T-helper 2 cell treated with Interferon-gamma antibody and Interleukin-4, amounts not matched to agents 100 ng/mL and 5 ng/mL, for 36 hours (primary cell): ENCODE measurements around the gene SLC44A5. TPM values are rescaled to one million over a fixed set of nuclear protein-coding genes. Genes with fewer than 3 reads are reported as not detected.
"Not testable (repeated sequence)": the region's sequence is repeated elsewhere in the genome, so short reads cannot be mapped to it uniquely, and the experiment has no call there.

Source experiments
- intact Hi-C: fragments of 100-400 bp; cut with micrococcal nuclease; formaldehyde crosslinking; loops from one replicate; pipeline ENCODE4 v1.15.1; 2023
- total RNA-seq: library from RNA; stranded (reverse); gene quantifications from 2 replicates; pipeline ENCODE4 v1.2.3, GENCODE V29; 2022

The SLC44A5 gene
- total RNA-seq, 1 donor from 2014 or later: not detected

DNA sequence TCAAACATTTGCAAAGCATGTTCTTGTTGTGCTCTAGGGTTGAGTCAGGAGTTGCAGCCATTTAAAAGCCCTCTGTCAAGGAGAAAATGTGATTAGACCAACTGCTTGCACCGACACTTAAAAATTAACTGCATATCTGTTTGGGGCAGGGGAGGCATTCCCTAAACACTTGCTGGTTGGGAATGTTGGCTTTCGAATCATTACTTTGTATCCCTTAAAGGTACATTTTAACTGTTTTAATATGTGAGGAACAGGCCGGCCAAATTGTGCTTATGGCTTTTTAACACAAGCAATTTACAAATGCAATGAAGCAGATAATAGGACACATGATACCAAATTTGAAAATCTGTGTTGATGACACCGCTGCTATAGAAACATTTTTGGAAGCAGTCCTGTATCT, 317.6 kb downstream of the SLC44A5 start:
- intact Hi-C loops: no loop called here

DNA sequence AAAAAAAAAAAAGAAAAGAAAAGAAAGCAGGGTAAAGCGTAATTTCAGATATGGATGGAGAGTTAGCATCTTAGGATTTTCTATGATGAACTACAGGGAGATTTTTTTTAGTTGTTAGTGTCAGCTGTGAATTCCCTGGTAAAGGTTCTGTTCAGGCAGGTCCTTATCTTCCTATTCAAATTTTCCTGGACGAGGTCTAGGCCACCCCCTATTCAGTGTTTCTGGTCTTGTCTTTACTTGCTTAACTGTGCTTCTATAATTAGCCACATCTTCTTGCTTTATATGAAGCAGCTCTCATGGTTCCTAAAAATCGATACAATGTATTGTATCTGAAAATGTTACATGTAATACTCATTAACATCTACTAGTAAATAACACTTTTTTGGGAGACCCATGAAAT, 318.9 kb downstream of the SLC44A5 start:
- intact Hi-C loops: no loop called here

DNA sequence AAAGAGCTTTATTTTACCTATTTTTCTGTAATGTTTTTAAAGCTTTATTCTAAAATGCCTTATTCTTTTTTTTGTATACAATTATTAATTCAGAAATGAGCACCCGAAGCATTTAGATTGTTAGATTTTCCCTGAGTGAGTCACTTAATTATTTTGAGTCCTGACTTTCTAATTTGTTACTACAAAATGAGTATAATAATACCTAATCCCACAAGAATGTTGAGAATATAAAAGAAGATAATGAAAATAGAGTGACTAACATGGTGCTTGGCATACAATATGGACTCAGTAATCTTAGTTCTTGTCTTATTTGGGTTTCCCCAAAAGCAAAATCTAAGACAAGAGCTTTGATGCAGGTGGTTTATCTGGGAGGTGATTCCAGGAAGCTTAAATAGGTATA, 334.5 kb downstream of the SLC44A5 start:
- intact Hi-C loops: no loop called here

- intact Hi-C loops: no loop called here
These were observed 335.3 kb downstream of the SLC44A5 start for GRCh38 chr1:75275631-75276030.

GRCh38 chr1:75274920-75275506, 335.9 kb downstream of the SLC44A5 start:
- intact Hi-C loops: no loop called here

- intact Hi-C loops: no loop called here
These were observed 337.8 kb downstream of the SLC44A5 start for GRCh38 chr1:75273110-75273509.

GRCh38 chr1:75265792-75266191, 345.1 kb downstream of the SLC44A5 start:
- intact Hi-C loops: loop anchor here (1.0 kb wide), 1 partner anchor 367 kb away; no protein-coding TSS in a partner anchor

DNA sequence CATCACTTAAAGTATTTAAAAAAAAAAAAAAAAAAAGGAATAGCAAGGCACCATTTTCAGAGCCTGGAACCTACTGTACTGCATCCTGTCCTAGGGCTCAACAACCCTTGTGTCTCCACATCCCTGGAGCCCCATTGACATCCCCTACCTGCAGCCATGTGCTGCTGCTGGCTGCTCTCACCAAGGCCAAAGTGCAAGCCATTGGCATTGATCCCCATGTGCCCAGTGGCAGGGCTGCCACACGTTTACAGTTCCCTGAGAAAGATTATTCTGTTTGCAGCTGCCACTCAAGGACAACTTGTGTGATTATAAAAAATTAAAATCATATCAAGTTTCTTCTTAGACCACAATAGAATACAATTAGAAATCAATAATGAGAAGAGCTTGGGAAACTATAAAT, 346.8 kb downstream of the SLC44A5 start:
- intact Hi-C loops: no loop called here

DNA sequence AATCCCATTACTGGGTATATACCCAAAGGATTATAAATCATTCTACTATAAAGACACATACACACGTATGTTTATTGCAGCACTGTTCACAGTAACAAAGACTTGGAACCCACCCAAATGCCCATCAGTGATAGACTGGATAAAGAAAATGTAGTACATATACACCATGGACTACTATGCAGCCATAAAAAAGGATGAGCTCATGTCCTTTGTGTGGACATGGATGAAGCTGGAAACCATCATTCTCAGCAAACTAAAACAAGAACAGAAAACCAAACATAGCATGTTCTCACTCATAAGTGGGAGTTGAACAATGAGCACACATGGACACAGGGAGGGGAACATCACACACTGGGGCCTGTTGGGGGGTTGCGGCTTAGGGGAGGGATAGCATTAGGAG, 347.3 kb downstream of the SLC44A5 start:
- intact Hi-C loops: not testable (repeated sequence)

DNA sequence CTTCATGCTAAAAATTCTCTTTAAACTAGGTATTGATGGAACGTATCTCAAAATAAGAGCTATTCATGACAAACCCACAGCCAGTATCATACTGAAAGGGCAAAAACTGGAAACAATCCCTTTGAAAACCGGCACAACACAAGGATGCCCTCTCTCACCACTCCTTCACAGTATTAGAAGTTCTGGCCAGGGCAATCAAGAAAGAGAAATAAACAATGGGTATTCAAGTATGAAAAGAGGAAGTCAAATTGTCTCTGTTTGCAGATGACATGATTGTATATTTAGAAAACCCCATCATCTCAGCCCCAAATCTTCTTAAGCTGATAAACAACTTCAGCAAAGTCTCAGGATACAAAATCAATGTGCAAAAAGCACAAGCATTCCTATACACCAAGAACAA, 349.0 kb downstream of the SLC44A5 start:
- intact Hi-C loops: not testable (repeated sequence)

- intact Hi-C loops: no loop called here
These were observed 352.6 kb downstream of the SLC44A5 start for GRCh38 chr1:75258351-75258750.

GRCh38 chr1:75257424-75257823, 353.5 kb downstream of the SLC44A5 start:
- intact Hi-C loops: no loop called here

DNA sequence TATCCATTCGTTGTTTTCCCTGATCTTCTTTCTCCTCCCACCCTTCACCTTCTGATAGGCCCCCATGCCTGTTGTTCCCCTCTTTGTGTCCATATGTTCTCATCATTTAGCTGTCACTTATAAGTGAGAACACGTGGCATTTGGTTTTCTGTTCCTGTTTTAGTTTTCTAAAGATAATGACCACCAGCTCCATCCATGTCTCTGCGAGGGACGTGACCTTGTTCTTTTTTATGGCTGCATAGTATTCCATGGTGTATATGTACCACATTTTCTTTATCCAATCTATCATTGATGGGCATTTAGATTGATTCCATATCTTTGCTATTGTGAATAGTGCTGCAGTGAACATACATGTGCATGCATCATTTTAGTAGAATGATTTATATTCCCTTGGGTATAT, 360.8 kb downstream of the SLC44A5 start:
- intact Hi-C loops: not testable (repeated sequence)

DNA sequence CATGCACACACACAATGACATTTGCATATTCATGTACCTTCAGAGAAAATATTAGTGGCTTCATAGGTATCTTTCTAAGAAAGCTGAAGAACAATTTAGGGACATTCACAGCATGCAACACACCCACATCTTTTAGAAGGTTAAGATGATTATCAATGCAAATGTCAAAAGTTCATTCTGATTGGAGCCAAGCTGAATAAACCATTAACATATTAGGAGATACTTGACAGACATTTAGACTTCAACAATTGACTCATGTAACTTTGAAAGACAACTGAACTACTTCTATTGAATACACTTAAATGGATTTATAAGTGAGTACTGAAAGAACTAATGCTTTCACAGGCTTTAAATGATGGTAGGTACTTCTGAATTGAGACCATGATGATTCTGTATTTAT, 365.7 kb downstream of the SLC44A5 start:
- intact Hi-C loops: no loop called here

DNA sequence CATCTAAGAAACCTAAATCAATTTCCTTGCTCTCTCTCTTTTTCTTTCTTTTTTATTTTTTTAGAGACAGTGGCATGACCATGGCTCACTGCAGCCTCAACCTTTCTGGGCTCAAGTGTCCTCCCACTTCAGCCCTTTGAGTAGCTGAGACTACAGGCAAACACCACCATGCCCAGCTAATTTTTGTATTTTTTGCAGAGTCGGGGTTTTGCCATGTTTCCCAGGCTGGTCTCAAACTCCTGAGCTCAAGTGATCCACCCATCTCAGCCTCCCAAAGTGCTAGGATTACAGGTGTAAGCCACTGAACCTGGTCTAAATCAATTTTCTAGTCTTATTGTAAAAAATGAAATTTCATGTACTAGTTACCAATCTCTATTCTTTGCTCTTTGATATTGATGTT, 367.8 kb downstream of the SLC44A5 start:
- intact Hi-C loops: no loop called here

DNA sequence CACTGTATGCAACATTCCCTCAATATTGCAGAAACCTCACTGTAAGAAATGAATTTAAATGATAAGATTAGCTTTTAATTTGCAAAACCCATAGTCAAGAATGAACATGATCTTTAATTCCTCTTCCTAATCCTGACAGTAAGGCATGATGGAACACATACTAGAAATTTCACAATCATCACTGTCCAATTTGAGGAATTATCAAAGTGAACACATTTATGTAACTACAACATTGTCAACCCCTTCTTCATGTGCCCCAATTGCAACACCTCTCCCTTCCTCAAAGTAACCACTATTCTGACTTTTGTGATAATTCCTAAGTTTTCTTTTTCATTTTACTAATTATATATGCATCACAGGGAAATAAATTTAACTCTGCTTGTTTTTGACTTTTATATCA, 373.6 kb downstream of the SLC44A5 start:
- intact Hi-C loops: no loop called here

DNA sequence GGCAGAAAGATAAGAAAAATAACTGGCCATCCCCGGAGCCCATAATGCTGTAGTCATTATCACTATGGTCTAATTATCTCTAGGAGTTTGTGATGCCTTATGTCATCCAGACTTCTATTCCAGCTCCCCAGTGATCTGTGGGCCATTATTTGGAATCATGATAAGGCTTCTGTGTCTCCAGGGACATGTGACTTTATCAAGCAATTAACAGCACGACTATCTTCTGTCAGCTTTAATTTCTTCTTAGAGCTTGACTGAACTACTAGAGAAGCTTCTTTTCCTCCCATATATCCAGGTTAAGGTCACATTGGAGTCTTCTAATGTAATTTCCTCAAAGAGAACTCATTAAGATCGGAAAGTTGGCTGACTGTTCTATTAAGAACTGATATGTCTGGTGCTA, 376.4 kb downstream of the SLC44A5 start:
- intact Hi-C loops: no loop called here

- intact Hi-C loops: loop anchor here (2.0 kb wide), 1 partner anchor 399 kb away; no protein-coding TSS in a partner anchor
These were observed 377.5 kb downstream of the SLC44A5 start for GRCh38 chr1:75233302-75233929.

GRCh38 chr1:75220072-75220471, 390.8 kb downstream of the SLC44A5 start:
- intact Hi-C loops: no loop called here

DNA sequence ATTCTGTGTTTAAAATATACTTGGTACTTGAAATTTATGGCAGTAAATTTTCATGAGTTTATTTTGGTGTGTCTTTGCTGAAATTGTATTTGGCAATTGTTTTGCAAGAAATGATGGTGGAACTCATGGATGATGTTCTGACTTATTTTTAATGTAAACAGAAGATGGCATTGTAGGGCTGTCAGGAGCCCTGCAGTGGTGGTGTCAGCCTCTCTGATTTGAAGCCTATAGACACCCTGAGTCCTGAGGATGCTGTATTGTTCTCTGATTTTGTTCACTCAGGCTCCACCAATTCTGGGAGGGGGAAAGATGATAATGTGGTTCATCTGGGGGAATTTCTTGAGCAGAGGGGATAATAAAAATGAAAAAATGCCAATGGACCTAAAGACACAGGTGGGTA, 396.9 kb downstream of the SLC44A5 start:
- intact Hi-C loops: no loop called here

- intact Hi-C loops: no loop called here
These were observed 399.3 kb downstream of the SLC44A5 start for GRCh38 chr1:75211648-75212047.

GRCh38 chr1:75208862-75209261, 402.1 kb downstream of the SLC44A5 start:
- intact Hi-C loops: no loop called here
